Erythroblast (primary cell): ENCODE measurements around the gene MAP2K1.

ENCODE experiments used
- GATA1 ChIP-seq: IDR thresholded peaks from 2 replicates; pipeline ENCODE4 v1.6.1; 2011; ENCODE audit warnings: low read depth, mild to moderate bottlenecking, control low read depth, low read length, moderate library complexity
- POLR2A ChIP-seq: IDR thresholded peaks from 2 replicates; pipeline ENCODE4 v1.6.1; 2011; ENCODE audit warnings: mild to moderate bottlenecking, low read length

DNA sequence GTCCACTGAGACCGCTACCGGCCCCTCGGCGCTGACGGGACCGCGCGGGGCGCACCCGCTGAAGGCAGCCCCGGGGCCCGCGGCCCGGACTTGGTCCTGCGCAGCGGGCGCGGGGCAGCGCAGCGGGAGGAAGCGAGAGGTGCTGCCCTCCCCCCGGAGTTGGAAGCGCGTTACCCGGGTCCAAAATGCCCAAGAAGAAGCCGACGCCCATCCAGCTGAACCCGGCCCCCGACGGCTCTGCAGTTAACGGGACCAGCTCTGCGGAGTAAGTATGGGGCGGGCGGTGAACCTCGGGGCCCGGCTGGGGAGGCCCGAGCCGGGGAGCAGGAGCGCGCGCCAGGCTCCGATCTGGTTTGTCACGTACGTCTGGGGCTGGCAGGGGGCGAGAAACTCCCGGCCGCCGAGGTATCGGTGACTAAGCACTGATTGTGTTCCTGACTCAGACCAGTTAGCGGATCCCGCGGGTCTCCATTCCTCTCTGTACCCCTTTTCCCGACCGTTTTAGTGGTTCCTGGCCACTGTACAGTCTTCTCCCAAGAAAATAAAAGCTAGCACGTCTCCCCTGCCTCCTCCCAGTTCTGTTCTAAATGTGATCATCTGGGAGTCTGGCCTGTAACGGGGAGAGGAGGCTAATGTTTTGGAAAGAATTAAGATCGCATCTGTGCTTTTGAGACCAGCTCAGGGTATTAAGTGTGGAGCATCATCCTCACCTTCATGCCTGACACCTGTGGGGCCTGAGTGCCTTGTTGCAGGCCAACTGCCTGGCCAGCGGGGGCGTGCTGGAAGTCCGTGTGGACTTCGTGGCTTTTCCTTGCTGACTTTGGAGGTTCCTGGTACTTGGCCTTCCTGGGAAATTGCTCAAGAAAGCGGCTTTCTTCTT, 691 bp downstream of the MAP2K1 start:
- TF ChIP-seq POLR2A: no peak
- no peak for TF ChIP-seq GATA1
